NOMO-1 treated with dmso at 0.1 percent for 144 hours (cell line): ENCODE data around the gene MTHFSD.

Experiments
- DNase-seq: peaks from one replicate; lab custom pipeline; 2025; ENCODE audit not compliant: unreplicated experiment; lab: John Stamatoyannopoulos, UW

MTHFSD gene

GRCh38 chr16:86505185-86505898 lies 49.7 kb downstream of the MTHFSD start:
- DNase-seq = no peak

DNA sequence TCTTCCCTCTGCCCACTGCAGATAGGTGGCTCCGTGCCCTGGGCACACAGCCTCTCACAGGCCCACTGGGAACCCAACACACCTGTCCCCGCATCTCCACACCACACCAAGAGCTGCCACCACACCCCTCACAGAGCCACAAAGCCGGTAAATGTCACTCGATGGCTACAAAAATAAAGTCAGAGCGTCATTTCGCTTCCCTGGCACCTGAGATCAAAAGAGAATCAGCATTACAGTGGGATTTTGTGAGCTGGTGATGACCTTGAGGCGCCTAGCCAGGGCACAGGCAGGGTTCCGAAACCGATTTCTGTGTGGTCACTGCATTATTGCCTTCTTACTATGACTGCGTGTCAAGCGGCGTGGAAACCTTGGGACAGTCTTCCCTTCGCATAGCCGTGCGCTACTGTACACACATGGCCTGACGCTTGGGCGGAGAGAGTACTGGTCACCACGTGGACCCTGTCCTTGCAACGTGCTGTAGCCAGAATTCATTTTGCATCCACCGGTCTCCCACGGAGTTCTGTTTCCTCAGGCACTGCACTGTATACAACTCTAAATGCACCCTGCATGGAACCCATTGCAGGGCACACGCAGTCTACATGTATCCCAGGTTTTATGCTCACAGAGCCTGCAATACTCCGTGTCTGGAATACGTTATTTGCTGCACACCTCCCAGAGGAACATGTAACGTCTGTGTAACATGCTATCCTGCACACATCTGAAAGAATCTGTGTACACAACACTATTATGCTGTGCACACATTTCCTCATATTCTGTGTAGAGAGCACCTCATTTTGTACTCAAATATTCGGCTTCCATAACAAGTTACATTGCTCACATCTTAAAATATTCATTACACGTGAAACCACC lies 50.5 kb downstream of the MTHFSD start:
- no peak for DNase-seq

GRCh38 chr16:86503830-86504229 lies 51.2 kb downstream of the MTHFSD start:
- DNase-seq = no peak

GRCh38 chr16:86502856-86503748 lies 51.9 kb downstream of the MTHFSD start:
- no peak for DNase-seq

DNA sequence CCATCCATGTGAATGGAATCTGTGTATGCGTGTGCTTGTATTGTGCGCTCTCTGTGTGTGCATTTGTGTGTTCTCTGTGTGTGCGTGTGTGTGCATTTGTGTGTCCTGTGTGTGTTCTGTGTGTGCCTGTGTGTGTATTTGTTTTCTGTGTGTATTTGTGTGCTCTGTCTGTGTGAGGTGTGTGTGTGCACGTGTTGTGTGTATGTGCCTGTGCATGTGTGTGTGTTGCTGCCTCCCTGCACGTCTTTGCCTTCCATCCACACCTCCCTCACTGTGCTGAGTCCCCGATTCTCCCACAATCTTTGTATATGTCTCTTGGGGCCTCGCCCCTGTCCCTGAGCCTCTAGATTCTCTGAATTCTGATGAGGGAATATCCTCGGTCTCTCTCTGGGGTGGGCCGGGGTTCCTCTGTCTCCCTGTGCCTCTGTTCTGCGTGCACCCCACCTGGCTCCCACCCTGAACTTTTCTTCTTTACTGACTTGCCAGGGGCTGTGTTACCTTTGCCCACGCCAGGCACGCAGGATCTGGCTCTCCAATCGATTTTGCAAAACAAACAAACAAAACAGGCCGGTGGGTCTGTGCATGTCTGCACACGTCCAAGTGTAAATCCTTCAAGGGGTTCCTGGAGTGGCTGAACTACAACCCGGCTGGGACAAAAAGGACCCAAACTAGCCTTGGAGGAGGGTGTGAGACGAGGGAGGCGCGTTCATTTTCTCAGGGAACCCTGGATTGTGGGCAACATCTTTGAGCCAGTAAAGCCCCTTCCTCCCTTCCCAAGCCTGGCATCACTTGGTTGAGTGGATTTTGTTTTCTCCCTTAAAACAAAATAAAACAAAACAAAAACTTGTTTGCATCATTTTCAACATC lies 52.8 kb downstream of the MTHFSD start:
- DNase-seq = no peak

DNA sequence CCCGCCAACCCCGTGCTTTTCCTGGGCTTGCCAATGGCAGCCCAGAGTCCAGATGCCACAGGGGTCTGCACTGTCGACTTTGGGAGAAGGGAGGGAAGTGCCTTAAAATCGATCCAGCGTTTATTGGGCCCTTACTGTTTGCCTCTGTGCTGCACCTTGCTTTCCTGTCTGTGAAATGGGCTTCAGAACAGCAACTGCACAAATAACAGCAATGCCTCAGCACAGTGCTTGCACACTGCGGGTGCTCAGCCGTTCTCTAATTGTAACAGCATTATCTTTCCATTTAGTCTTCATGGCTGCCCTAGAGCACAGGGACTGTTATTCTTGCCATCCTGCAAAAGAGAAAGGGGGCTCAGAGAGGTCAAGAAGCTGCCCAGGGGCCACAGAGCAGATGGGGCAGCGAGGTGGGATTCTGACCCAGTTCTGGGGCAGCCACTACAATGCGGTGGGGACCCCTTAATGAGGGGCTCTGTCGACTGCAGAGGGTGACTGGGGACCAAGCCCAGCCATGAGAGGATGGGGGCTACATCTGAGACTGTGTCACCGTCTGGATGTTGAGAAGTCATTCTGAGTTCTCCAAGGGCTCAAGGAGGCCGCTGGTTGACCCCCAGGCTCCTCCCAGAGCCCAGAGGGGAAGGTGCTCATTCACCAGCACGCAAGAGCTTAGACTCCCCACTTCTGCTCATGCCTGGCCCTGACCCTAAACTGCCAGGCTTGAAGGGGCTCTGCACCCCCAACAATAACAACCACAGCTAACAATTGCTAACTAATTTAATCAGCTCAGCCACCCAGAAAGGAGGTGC lies 54.1 kb downstream of the MTHFSD start:
- no peak for DNase-seq

DNA sequence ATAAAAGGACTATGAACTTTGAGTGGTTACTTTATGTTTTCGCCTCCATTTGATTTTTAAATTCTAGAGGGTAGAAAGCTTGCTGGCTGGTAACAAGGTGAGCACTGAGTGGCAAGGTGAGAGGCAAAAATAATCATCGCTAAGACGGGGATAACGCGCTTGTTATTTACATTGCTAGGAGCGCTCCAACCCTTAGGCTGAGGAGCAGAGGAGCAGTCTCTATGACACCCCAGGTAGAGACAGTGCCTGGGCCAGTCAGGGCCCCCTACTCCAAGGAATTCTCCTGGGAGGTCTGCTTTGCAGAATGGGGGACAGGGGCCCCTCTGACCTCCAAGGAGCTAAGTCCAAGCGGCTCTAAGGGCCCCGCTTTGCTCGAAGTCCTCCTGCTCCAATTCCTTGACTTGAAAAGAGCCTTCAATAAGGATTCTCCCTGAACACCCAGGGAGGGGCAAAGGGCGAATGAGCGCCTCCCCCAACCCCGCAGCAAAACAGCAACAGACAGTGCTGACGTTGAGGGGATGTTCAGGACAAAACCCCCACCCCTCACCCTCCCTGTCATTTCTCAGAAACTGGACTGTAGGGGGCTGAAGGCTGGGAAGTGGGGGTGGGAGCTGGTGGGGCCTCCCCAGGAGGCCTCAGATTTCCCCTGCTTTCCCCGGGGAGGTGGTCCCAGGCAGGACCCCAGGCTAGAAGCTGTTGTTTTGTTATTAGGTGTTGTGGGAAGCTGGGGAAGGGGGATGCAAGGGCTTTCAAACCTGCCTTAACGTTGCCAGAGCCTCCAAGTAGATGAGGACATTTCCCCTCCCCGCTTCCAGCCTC lies 54.9 kb downstream of the MTHFSD start:
- no peak for DNase-seq

- DNase-seq = no peak
Measured at GRCh38 chr16:86499440-86499786, 55.6 kb downstream of the MTHFSD start.

- DNase-seq = no peak
Measured at GRCh38 chr16:86498671-86499439, 56.2 kb downstream of the MTHFSD start.

DNA sequence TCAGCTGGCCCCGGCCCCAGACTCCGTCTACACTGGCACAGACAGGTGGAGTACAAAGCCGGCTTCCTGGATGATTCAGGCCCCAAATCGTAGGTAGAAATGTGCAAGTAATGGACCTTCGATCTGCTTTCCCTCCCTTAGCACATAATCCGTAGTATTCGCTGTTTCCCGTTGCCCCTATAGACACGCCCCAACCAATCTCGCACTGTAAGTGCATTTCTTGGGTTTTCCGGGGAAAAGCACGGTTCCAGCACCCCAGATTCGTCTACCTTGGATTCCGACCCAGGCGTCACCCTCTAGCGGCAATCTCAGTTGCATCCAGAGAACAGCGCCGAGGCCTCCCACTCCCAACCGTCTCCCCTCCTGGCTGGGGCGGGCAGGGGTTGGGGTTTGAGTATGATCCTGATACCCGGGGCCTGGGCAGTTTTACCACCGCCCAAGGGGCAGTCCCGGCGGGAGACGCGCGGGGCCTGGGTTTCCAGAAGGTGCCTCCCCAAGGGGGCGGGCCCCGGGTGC lies 56.8 kb downstream of the MTHFSD start:
- no peak for DNase-seq

DNA sequence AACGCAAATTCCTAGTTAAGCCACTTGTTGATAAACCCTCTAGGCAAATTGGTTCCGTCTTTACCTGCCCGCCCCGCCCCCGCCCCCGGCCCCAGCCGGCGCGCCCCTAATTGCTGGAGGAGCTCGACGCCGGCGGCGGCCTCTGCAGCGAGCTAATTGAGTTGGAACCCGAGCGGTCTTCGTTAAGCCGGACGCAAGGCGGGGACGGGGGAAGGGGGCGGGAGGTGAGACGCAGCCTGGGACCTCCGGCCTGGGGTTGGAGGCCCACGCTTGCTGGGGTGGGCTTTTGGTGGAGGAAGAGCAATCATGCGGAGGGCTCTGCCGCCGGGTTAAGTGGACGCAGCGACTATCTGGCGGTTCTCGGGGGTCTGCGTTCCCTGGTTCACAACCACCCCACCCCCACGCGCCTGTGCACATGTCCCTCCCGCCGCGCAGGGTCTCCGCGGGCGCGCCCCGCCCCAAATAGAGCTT lies 57.4 kb downstream of the MTHFSD start:
- DNase-seq = no peak

DNA sequence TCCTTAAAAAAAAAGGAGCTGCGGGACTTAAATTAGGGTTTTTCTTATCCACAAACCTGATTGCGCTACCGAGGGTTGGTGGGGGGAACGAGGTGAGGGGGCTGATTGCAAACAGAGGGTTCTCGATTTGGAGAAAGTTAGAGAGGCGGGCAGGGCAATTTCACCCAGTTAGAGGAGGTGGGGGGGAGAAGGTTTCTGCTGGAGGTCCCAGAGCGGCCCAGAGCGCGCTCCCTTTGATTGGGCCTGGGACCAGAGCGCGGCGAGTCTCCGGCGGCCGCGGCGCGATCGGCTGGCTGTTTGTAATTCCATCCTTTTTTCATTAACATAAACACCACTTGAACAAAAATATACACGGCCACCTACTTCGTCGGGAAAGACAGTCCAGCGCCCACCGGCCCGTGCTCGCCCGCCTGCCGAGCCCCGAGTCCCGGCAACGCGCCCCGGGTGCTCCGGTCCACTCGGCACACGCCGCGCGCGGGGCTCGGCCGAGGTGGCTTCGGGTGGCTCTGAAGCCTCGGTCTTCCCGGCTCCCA lies 58.0 kb downstream of the MTHFSD start:
- DNase-seq = no peak

- DNase-seq = no peak
Measured at GRCh38 chr16:86496262-86496928, 58.6 kb downstream of the MTHFSD start.

DNA sequence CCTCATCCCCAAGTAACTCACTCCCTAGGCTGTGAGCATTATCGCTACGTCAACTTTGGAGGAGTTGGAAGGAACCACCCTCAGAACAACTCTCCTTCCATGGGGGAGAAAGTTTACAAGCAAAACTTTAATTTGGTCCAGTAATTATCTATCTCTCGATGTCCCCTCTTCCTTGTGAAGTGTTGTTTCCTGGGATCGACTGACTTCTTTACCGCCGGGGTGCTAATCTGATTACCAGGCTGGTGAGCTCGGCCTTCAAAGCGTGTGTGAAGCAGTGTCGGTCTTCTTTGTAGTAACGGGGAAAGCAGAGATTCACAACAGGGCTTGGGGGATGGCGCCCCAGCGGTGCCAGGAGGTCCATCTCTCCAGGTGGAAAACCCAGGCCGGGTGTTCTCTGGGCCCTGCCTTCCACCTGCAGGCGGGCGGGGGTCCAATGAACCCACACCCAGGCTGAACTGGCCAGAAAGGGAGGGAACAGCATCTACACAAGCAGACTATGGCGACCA lies 59.2 kb downstream of the MTHFSD start:
- DNase-seq = no peak

- no peak for DNase-seq
Measured at GRCh38 chr16:86495357-86495701, 59.7 kb downstream of the MTHFSD start.

DNA sequence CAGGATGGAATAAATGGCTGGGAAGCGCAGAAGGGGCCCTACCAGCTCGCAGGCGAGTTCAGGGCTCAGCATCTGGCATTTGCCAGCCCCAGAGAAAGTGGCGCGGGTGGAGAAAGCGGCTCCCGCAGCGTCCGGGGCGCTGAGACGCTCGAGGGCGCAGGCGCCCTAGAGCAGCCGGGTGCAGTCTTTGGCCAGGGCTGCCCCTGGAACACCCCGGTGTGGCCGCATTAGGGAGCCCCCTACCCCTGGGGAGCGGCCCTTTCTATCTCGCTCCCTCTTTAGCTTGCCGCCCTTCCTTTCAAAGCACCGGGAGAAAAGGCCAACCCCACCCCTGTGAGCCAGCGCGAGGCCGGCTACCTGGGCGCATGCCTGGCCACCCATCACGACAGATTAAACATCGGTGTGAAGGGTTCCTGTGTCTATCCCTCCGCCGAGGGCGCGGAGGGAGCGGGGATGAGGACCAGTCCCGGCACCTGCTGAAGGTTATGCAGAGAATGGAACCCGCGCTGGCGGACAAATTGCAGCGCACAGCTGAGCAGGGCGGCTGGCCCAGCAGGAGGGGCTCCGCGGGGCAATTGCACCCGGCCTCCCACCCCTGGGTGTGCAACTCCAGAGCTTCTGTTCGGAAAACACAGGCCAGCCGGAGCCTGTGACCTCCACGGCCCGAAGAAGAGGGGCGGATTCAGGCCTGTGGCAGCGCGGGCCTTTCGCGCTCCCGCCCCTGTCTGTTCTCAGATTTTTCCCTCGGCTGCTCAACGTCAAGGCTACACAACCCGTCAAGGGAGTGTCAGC lies 60.3 kb downstream of the MTHFSD start:
- DNase-seq = no peak
